Neural crest cell (in vitro differentiated cells): ENCODE measurements around the gene SMOC2. TPM values are rescaled to one million over a fixed set of nuclear protein-coding genes. Genes with fewer than 3 reads are reported as not detected.

Experiments used
- DNase-seq: peaks from one replicate; pipeline ENCODE4 v3.0.0; 2021; ENCODE audit warnings: low read depth, mixed read lengths, low spot score
- H3K27ac Mint-ChIP-seq: one replicate; pipeline ENCODE4 v1.8.0; 2021; ENCODE audit warnings: mild to moderate bottlenecking, mixed read lengths; ENCODE audit not compliant: unreplicated experiment
- H3K27me3 Mint-ChIP-seq: 2 replicates; pipeline ENCODE4 v1.8.0; 2021; ENCODE audit warnings: low read depth, mild to moderate bottlenecking, mixed read lengths
- H3K36me3 Mint-ChIP-seq: 2 replicates; pipeline ENCODE4 v1.8.0; 2021; ENCODE audit warnings: low read depth, mild to moderate bottlenecking, mixed read lengths
- H3K4me1 Mint-ChIP-seq: 2 replicates; pipeline ENCODE4 v1.8.0; 2021; ENCODE audit warnings: mixed read lengths
- H3K4me3 Mint-ChIP-seq: one replicate; pipeline ENCODE4 v1.8.0; 2021; ENCODE audit warnings: mild to moderate bottlenecking, mixed read lengths
- H3K9me3 Mint-ChIP-seq: 2 replicates; pipeline ENCODE4 v1.8.0; 2021; ENCODE audit warnings: mixed read lengths
- total RNA-seq: library from RNA; stranded (reverse); gene quantifications from 2 replicates; pipeline ENCODE4 v1.2.1, GENCODE V29; 2021
- TF ChIP-seq, protein P1 (sequence below): fragments of 200-600 bp; sonication (generic); conservative IDR thresholded peaks from 2 replicates; pipeline ENCODE4 v1.5.0; 2021; ENCODE audit warnings: antibody characterized with exemption, mild to moderate bottlenecking

Gene SMOC2
- total RNA-seq, 1 donor from 2014 or later = 0.23 TPM

DNA sequence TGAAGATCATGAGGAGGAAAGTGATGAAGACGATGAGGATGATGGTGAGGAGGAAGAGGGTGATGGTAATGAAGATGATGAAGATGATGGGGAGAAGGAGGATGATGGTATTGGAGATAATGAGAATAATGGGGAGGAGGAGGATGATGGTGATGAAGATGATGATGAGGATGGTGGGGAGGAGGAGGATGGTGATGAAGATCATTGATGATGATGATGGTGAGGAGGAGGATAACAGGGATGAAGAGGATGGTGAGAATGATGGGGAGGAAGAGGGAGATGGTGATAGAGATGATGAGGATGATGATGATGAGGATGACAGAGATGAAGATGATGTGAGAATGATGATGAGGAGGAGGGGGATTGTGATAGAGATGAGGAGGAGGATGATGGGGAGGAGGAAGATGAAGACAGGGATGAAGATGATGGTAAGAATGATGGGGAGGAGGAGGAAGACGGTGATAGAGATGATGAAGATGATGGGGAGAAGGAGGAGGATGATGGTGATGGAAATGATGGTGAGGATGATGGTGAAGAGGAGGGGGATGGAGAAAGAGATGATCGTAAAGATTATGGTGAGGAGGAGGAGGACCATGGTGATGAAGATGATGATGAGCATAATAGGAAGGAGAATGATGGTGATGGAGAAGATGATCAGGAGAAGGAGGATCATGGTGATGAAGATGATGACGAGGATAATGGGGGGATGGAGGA, 273.7 kb downstream of the SMOC2 start:
- DNase-seq = no peak
- Mint-ChIP-seq H3K4me3 (no peak overlapping the region), H3K27me3 (no peaks in the 10 kb centered on the region), H3K27ac (no peak overlapping the region), H3K9me3 (peaks cover 3% of the 10 kb centered on the region), H3K4me1 (no peaks in the 10 kb centered on the region), H3K36me3 (no peaks in the 10 kb centered on the region)
- TF ChIP-seq, protein P1, sequence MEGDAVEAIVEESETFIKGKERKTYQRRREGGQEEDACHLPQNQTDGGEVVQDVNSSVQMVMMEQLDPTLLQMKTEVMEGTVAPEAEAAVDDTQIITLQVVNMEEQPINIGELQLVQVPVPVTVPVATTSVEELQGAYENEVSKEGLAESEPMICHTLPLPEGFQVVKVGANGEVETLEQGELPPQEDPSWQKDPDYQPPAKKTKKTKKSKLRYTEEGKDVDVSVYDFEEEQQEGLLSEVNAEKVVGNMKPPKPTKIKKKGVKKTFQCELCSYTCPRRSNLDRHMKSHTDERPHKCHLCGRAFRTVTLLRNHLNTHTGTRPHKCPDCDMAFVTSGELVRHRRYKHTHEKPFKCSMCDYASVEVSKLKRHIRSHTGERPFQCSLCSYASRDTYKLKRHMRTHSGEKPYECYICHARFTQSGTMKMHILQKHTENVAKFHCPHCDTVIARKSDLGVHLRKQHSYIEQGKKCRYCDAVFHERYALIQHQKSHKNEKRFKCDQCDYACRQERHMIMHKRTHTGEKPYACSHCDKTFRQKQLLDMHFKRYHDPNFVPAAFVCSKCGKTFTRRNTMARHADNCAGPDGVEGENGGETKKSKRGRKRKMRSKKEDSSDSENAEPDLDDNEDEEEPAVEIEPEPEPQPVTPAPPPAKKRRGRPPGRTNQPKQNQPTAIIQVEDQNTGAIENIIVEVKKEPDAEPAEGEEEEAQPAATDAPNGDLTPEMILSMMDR = no peak

DNA sequence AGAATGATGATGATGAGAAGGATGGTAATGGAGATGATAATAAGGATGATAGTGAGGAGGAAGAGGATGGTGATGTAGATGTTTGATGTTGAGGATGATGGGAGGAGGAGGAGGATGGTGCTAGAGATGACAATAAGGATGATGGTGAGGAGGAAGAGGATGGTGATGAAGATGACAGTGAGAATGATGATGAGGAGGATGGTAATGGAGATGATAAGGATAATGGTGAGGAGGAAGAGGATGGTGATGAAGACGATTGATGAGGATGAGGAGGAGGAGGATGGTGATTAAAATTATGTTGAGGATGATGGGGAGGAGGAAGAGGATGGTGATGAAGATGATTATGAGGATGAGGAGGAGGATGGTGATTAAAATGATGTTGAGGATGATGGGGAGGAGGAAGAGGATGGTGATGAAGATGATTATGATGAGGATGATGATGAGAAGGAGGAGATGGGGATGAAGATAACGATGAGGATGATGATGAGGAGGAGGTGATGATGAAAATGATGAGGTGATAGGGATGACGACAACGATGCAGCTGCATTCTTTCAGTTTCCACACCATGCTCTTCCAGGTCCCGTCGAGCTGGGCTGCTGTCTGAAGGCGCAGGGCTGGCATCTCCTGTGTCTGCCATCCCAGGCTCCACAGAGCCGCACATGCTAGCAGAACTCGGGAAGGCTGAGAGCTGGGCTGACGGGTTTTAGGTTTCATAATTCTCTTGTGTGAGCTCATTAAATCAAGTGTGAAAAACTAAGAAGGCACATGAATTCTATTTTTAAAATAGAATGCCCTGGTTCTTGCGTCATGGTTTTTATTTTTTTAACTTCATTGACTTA, 274.9 kb downstream of the SMOC2 start:
- H3K27ac Mint-ChIP-seq = no peak overlapping the region

DNA sequence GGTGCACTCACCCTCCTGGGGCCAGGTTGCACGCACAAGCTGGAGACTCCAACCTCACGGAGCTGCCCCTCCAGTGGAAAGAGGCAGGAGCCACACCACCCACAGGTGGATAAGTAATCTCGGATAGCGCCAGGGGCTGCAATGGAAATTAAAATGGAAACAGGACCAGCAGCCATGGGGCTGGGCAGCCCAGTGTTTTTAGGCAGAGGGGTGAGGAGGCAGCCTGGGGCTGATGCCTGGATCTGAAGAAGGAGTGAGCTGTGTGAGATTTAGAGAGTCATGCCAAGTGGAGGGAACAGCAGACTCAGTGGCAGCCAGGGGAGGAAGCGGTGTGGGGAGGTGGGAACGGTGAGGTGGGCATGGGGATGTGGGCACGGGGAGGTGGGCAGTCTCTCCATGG, 275.6 kb downstream of the SMOC2 start:
- Mint-ChIP-seq H3K4me1 (no peaks in the 10 kb centered on the region), H3K9me3 (peaks cover 3% of the 10 kb centered on the region), H3K27ac (no peak overlapping the region), H3K27me3 (no peaks in the 10 kb centered on the region), H3K36me3 (no peaks in the 10 kb centered on the region), H3K4me3 (no peak overlapping the region)
- TF ChIP-seq, protein P1 = no peak
- no peak for DNase-seq

More for the DNA sequence above, 274.9 kb downstream of the SMOC2 start:
- no peak overlapping the region for H3K4me3 Mint-ChIP-seq
- peaks cover 3% of the 10 kb centered on the region for H3K9me3 Mint-ChIP-seq
- H3K27me3 Mint-ChIP-seq = no peaks in the 10 kb centered on the region
- H3K36me3 Mint-ChIP-seq = no peaks in the 10 kb centered on the region
- TF ChIP-seq, protein P1 = no peak
- H3K4me1 Mint-ChIP-seq = no peaks in the 10 kb centered on the region
- DNase-seq = no peak

DNA sequence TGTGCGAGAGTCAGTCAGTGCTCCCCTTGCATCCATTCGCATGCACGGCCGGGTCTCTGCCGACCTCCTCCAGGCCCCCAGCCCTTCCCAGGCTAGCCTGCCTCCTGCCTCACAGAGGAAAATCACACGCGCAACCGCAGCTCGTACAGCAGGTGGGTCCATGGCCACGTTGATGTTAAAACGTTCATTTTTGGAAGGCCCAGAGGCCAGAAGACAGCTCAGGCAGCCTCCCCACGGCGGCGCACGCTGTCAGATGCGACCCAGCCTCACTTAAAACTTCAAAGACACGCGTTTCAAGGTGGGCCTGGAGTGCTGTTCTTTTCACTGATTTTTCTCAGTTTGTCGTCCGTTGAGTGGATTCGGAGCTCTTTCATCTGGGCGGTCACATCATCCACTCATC, 276.5 kb downstream of the SMOC2 start:
- TF ChIP-seq, protein P1 = no peak
- Mint-ChIP-seq H3K9me3 (peaks cover 3% of the 10 kb centered on the region), H3K4me1 (no peaks in the 10 kb centered on the region), H3K4me3 (no peak overlapping the region), H3K36me3 (no peaks in the 10 kb centered on the region), H3K27ac (no peak overlapping the region), H3K27me3 (no peaks in the 10 kb centered on the region)
- DNase-seq = no peak

Other genes starting within 250 kb of the SMOC2 start
- gene DACT2, start 121.4 kb upstream of the SMOC2 start, total RNA-seq = 0.19 and 0.43 TPM in 2 replicates